GM12891 (cell line): ENCODE measurements around the gene IL32.

Source experiments
- DNase-seq: peaks from one replicate; pipeline ENCODE4 v3.0.0; 2011; ENCODE audit warnings: low spot score; ENCODE audit not compliant: insufficient read length
- FAIRE-seq: peaks from 2 replicates; lab custom pipeline; 2011; peaks lifted over from hg19 to GRCh38; lab: Jason Lieb, UNC
- PAX5 ChIP-seq: IDR thresholded peaks from 2 replicates; pipeline ENCODE4 v1.6.1; 2011; ENCODE audit warnings: low read length, moderate library complexity, mild to moderate bottlenecking; ENCODE audit not compliant: insufficient read depth, severe bottlenecking
- POLR2A ChIP-seq: IDR thresholded peaks from 2 replicates; pipeline ENCODE4 v1.6.1; 2011; ENCODE audit warnings: low read depth, low read length, control low read depth
- POLR2AphosphoS5 ChIP-seq: IDR thresholded peaks from 2 replicates; pipeline ENCODE4 v1.6.1; 2011; ENCODE audit warnings: low read depth, low read length, control low read depth
- POU2F2 ChIP-seq: IDR thresholded peaks from 2 replicates; pipeline ENCODE4 v1.6.1; 2011; ENCODE audit warnings: low read depth, mild to moderate bottlenecking, control low read depth, low read length, moderate library complexity
- SPI1 ChIP-seq: IDR thresholded peaks from 2 replicates; pipeline ENCODE4 v1.6.1; 2011; ENCODE audit warnings: low read depth, low read length, control low read depth
- TAF1 ChIP-seq: IDR thresholded peaks from 2 replicates; pipeline ENCODE4 v1.6.1; 2011; ENCODE audit warnings: low read depth, low read length, control low read depth

IL32 gene

DNA sequence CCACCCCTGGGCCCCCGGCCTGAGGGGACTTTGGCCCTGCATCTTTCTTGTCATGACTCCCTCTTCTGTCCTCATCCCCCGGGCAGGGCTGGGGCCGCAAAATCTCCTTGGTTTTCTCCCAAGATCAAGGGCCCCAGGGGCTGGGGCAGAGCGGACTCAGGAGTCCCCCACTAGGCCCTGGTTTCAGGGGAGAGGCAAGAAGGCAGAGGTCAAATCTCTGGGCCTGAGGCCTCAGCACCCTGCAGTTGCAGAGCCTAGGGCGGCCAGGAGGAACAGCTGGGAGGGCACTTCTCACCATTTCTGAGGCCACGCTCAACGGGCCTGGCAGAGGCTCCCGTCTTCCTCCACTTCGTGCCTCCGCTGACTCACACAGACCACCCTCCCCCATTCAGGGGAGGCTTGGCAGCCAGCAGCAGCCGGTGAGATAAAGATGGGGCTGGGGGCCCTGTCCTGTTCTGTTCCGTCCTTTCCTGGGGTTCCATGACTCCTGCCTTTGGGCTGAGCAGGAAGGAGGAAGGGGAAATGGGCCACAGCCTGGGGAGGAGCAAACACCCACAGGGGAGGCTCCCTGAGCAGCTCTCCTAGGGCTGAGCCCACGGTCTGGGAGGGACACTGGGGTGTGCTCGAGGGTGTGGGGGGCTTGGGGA lies 21.3 kb downstream of the IL32 start:
- no peak for TF ChIP-seq SPI1
- no peak for TF ChIP-seq TAF1
- TF ChIP-seq POU2F2: no peak
- no peak for TF ChIP-seq POLR2AphosphoS5
- TF ChIP-seq PAX5: no peak
- TF ChIP-seq POLR2A: no peak
- FAIRE-seq (no peak), DNase-seq (no peak)

GRCh38 chr16:3087243-3088235 lies 22.1 kb downstream of the IL32 start:
- no peak for DNase-seq
- TF ChIP-seq TAF1 (no peak), PAX5 (no peak), SPI1 (no peak)
- FAIRE-seq: peak; percentile 66

- DNase-seq: no peak
- no peak for FAIRE-seq
These were observed 23.0 kb downstream of the IL32 start for GRCh38 chr16:3088450-3088849.

DNA sequence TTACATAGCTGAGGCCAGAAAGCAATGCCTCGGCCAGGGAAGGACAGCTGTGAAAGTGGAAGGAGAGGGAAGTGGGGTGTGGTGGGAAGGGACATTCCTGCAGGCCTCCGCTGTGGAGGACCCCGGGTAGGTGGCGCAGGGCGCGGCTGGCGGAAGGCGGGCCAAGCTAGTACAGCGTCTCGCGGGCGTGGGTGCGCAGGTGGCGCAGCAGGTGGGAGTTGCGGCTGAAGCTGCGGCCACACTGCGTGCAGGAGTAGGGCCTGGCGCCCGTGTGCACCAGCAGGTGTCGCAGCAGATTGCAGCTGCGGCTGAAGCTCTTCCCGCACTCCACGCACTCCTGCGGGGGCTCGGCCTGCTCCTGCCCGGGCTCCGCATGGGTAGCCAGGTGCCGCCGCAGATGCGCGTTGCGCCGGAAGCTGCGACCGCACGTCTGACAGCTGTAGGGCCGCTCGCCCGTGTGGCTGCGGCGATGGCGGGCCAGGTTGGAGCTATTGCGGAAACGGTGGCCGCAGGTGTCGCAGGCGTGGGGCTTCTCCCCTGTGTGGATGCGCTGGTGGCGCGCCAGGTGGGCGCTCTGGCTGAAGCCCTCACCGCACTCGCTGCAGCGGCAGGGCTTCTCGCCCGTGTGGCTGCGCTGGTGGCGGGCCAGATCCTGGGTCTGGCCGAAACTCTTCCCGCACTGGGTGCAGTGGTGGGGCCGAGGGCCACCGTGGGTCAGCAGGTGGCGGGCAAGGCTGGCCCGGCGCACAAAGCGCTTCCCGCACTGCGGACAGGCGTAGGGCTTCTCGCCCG lies 23.7 kb downstream of the IL32 start:
- FAIRE-seq: no peak
- TF ChIP-seq PAX5 (no peak), POLR2A (no peak), TAF1 (no peak), POU2F2 (no peak), POLR2AphosphoS5 (no peak)

More at GRCh38 chr16:3088450-3088849, 23.0 kb downstream of the IL32 start:
- TF ChIP-seq POLR2A: no peak
- no peak for TF ChIP-seq POU2F2
- no peak for TF ChIP-seq TAF1
- TF ChIP-seq POLR2AphosphoS5: no peak
- no peak for TF ChIP-seq SPI1
- no peak for TF ChIP-seq PAX5

DNA sequence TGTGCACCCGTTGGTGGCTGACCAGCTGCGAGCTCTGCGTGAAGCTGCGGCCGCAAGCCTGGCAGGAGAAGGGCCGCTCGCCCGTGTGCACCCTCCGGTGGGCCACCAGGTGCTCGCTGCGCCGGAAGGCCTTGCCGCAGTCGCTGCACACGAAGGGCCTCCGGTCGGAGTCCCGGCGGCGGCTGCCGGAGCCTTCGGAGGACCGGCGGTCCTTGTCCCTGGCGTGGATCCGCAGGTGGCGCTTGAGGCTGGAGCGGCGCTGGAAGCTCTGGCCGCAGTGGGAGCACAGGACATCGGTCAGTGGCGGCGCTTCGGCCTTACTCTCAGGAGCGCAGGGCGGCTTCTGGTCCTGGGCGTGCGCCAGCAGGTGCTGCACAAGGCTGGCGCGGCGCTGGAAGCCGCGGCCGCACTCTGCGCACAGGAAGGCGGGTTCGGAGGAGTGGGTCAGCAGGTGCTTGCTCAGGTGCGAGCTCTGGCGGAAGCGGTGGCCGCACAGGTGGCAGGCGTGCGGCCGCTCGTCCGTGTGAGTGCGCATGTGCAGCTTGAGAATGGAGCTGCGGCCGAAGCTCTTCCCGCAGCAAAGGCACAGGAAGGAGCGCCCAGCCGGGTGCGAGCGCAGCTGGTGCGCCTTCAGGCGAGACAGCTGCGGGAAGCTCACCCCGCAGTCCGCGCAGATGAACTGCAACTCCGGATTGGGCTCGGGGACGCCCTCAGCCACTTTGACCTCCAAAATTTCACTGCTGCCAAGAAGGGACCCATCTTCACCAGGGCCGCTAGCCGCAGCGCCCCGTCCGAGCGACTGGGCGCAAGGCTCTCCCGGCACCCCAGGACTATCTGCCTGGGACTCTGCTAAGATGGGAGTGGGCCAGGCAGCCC lies 24.5 kb downstream of the IL32 start:
- no peak for TF ChIP-seq POLR2AphosphoS5
- TF ChIP-seq POU2F2: no peak
- TF ChIP-seq SPI1: no peak
- TF ChIP-seq PAX5: no peak
- no peak for DNase-seq
- FAIRE-seq: no peak

More for the DNA sequence above, 23.7 kb downstream of the IL32 start:
- no peak for DNase-seq

- DNase-seq: no peak
- TF ChIP-seq POU2F2: no peak
- no peak for TF ChIP-seq POLR2A
- TF ChIP-seq SPI1: no peak
- TF ChIP-seq POLR2AphosphoS5: no peak
- no peak for TF ChIP-seq PAX5
- no peak for TF ChIP-seq TAF1
- FAIRE-seq: no peak
These were observed 26.1 kb downstream of the IL32 start for GRCh38 chr16:3091551-3091950.

GRCh38 chr16:3092501-3092941 lies 27.1 kb downstream of the IL32 start:
- DNase-seq: no peak
- no peak for FAIRE-seq
- no peak for TF ChIP-seq POLR2AphosphoS5
- no peak for TF ChIP-seq PAX5
- TF ChIP-seq SPI1: no peak
- TF ChIP-seq TAF1: no peak
- TF ChIP-seq POLR2A: no peak
- TF ChIP-seq POU2F2: no peak

- TF ChIP-seq POU2F2 (no peak), PAX5 (no peak), POLR2A (no peak), TAF1 (no peak), SPI1 (no peak), POLR2AphosphoS5 (no peak)
- FAIRE-seq (peak; percentile 35), DNase-seq (no peak)
These were observed 29.0 kb downstream of the IL32 start for GRCh38 chr16:3094289-3095027.
